Fibroblast of lung (primary cell): ENCODE results near the gene FAM131A. TPM values are rescaled to one million over a fixed set of nuclear protein-coding genes. Genes with fewer than 3 reads are reported as not detected.

Source experiments
- DNase-seq, 2 donors: peaks; one replicate each; pipeline versions ENCODE4 v3.0.0 to v3.0.0-alpha.2; 2010; ENCODE audit warnings: low read depth in 2 of 2
- H2AFZ ChIP-seq: 2 replicates; pipeline ENCODE4 v1.5.1; 2012; ENCODE audit warnings: low read length, control low read depth, inconsistent platforms
- H3K27ac ChIP-seq: 2 replicates; pipeline ENCODE4 v1.5.1; 2011; ENCODE audit warnings: low read length, control low read depth; ENCODE audit not compliant: insufficient read depth
- H3K27me3 ChIP-seq: 2 replicates; pipeline ENCODE4 v1.5.1; 2011; ENCODE audit warnings: mild to moderate bottlenecking, low read length; ENCODE audit not compliant: control insufficient read depth, insufficient read depth
- H3K36me3 ChIP-seq: 2 replicates; pipeline ENCODE4 v1.5.1; 2011; ENCODE audit warnings: low read length; ENCODE audit not compliant: control insufficient read depth, insufficient read depth
- H3K4me1 ChIP-seq: 2 replicates; pipeline ENCODE4 v1.5.1; 2011; ENCODE audit warnings: low read length; ENCODE audit not compliant: control insufficient read depth, insufficient read depth; ENCODE audit errors: extremely low read depth
- H3K4me2 ChIP-seq: 2 replicates; pipeline ENCODE4 v1.5.1; 2011; ENCODE audit warnings: low read length, control low read depth; ENCODE audit not compliant: insufficient read depth; ENCODE audit errors: extremely low read depth
- H3K4me3 ChIP-seq, 4 experiments: fragments of 200-600 bp in 1 of 4; sonication (generic) in 1 of 4; replicated peaks in 1 of 4; 2 replicates each; pipeline ENCODE4 v1.5.1; 2011 to 2016; ENCODE audit warnings: low read length in 4 of 4, low read depth in 3 of 4, mild to moderate bottlenecking in 3 of 4, control low read depth in 2 of 4, inconsistent platforms in 1 of 4, mixed read lengths in 1 of 4; ENCODE audit not compliant: insufficient read depth in 1 of 4; ENCODE audit errors: control extremely low read depth in 1 of 4
- H3K79me2 ChIP-seq: 2 replicates; pipeline ENCODE4 v1.5.1; 2012; ENCODE audit warnings: mild to moderate bottlenecking, low read length, inconsistent platforms; ENCODE audit not compliant: control insufficient read depth, insufficient read depth
- H3K9ac ChIP-seq: 2 replicates; pipeline ENCODE4 v1.5.1; 2011; ENCODE audit warnings: mild to moderate bottlenecking, low read length, control low read depth; ENCODE audit not compliant: insufficient read depth
- H3K9me3 ChIP-seq: 2 replicates; pipeline ENCODE4 v1.5.1; 2012; ENCODE audit warnings: low read depth, low read length; ENCODE audit not compliant: control insufficient read depth, insufficient read depth
- H4K20me1 ChIP-seq: 2 replicates; pipeline ENCODE4 v1.5.1; 2011; ENCODE audit warnings: low read length; ENCODE audit not compliant: control insufficient read depth, insufficient read depth; ENCODE audit errors: extremely low read depth
- CTCF ChIP-seq, 2 donors: IDR thresholded peaks in 1 of 2; conservative IDR thresholded peaks in 1 of 2; 1 replicate in 1 of 2; 2 replicates in 1 of 2; pipeline ENCODE4 v1.5.1; 2011 to 2012; ENCODE audit warnings: low read length in 2 of 2, control low read depth in 1 of 2, inconsistent platforms in 1 of 2, low read depth in 1 of 2, mild to moderate bottlenecking in 1 of 2
- EZH2 ChIP-seq: IDR thresholded peaks from 2 replicates; pipeline ENCODE4 v1.5.1; 2012; ENCODE audit warnings: low read length, control low read depth, mild to moderate bottlenecking; ENCODE audit errors: missing control alignments
- polyA plus RNA-seq, 2 donors: library from polyadenylated mRNA; depleted of rRNA in 1 of 2; stranded (reverse) in 1 of 2; unstranded in 1 of 2; fragments of >200 nt; gene quantifications; 2 replicates each; pipeline ENCODE4 v1.2.1, GENCODE V29; 2011 to 2012; ENCODE audit warnings: missing spikeins in 1 of 2
- total RNA-seq: library from RNA; depleted of rRNA; stranded (reverse); fragments of >200 nt; gene quantifications from 2 replicates; pipeline ENCODE4 v1.2.1, GENCODE V29; 2014

Gene FAM131A
- total and polyA plus RNA-seq, 2 donors (not counting 1 experiment from before 2014, with no cell fraction given) = 9.3 to 22.3 TPM

DNA sequence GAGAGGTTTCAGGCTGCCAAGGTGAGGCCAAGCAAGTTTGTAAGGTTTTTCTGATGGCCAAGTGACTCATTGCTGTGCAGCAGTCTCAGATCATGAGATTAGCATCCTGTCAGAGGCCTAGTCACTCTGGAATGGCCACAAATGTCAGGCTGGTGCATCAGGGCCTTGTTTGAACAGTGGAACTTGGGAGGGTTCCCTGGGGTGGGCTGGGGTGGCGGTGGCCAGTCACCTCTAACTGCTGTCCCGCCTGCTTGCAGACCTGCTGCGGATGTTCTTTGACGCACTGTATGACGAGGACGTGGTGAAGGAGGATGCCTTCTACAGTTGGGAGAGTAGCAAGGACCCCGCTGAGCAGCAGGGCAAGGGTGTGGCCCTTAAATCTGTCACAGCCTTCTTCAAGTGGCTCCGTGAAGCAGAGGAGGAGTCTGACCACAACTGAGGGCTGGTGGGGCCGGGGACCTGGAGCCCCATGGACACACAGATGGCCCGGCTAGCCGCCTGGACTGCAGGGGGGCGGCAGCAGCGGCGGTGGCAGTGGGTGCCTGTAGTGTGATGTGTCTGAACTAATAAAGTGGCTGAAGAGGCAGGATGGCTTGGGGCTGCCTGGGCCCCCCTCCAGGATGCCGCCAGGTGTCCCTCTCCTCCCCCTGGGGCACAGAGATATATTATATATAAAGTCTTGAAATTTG lies 2.8 kb upstream of the FAM131A start:
- no peaks in the 10 kb centered on the region for H3K9me3 ChIP-seq
- peak; percentile 46 to 81 for DNase-seq
- no peak overlapping the region for H2AFZ ChIP-seq
- H3K36me3 ChIP-seq = peaks cover 23% of the 10 kb centered on the region
- no peak overlapping the region for H3K4me2 ChIP-seq
- peaks cover 36% of the 10 kb centered on the region for H3K4me1 ChIP-seq
- peak overlapping the region; percentile 92 for H3K27ac ChIP-seq
- H3K4me3 ChIP-seq = no peak overlapping the region
- TF ChIP-seq EZH2 (no peak), CTCF (conservative IDR thresholded peaks at IDR 0.05 in 1 of 2, IDR thresholded peaks at IDR 0.05 in 1 of 2; ENCODE audit: low read depth in 1 of 2, low read length in 2 of 2) (no peak)
- H3K27me3 ChIP-seq = no peaks in the 10 kb centered on the region
- H3K9ac ChIP-seq = no peak overlapping the region
- no peaks in the 10 kb centered on the region for H4K20me1 ChIP-seq
- H3K79me2 ChIP-seq = peaks cover 23% of the 10 kb centered on the region

- H3K36me3 ChIP-seq = peaks cover 23% of the 10 kb centered on the region
- no peaks in the 10 kb centered on the region for H4K20me1 ChIP-seq
- H3K79me2 ChIP-seq = peaks cover 24% of the 10 kb centered on the region
Observed at GRCh38 chr3:184335291-184335660, 2.1 kb upstream of the FAM131A start.

More at GRCh38 chr3:184335291-184335660, 2.1 kb upstream of the FAM131A start:
- peak overlapping the region; percentile 40 for H3K9ac ChIP-seq
- no peak overlapping the region for H3K4me2 ChIP-seq
- H3K4me1 ChIP-seq = peaks cover 36% of the 10 kb centered on the region
- H3K9me3 ChIP-seq = no peaks in the 10 kb centered on the region
- TF ChIP-seq EZH2 = no peak
- TF ChIP-seq CTCF (conservative IDR thresholded peaks at IDR 0.05 in 1 of 2, IDR thresholded peaks at IDR 0.05 in 1 of 2; ENCODE audit: low read depth in 1 of 2, low read length in 2 of 2) = no peak
- peak overlapping the region in 1 of 4 experiments; percentile 72 for H3K4me3 ChIP-seq
- H3K27ac ChIP-seq = peak overlapping the region; percentile 92
- DNase-seq = no peak
- no peaks in the 10 kb centered on the region for H3K27me3 ChIP-seq
- no peak overlapping the region for H2AFZ ChIP-seq
